Muscle of arm (tissue), 12 donors: Measurements from ENCODE around the gene MED8. TPM values are rescaled to one million over a fixed set of nuclear protein-coding genes. Genes with fewer than 3 reads are reported as not detected.

ENCODE experiments used
- DNase-seq: peaks from one replicate; pipeline ENCODE4 v3.0.0-alpha.2; 2013
- polyA plus RNA-seq, 12 donors: library from polyadenylated mRNA; unstranded; fragments of 120-200 nt; gene quantifications; one replicate each; pipeline ENCODE4 v1.2.1, GENCODE V29; 2013; ENCODE audit not compliant: insufficient read length in 12 of 12

The MED8 gene
- polyA plus RNA-seq, 12 donors, result 17.0 to 35.2 (median 27.0) TPM; not detected in 1

- DNase-seq, result no peak
Measured at GRCh38 chr1:43339584-43340232, 49.9 kb downstream of the MED8 start.

- no peak for DNase-seq
Measured at GRCh38 chr1:43338001-43338400, 51.6 kb downstream of the MED8 start.

GRCh38 chr1:43337588-43337987 lies 52.0 kb downstream of the MED8 start, which contains the start of gene MPL:
TSS of gene MPL (plus strand) at chr1:43337818. CDS start at chr1:43337849, 31 bp downstream.
- no peak for DNase-seq

- no peak for DNase-seq
Measured at GRCh38 chr1:43334453-43335205, 55.0 kb downstream of the MED8 start.

Other genes starting within 250 kb of the MED8 start
- gene EBNA1BP2, start 217.5 kb downstream of the MED8 start, polyA plus RNA-seq, result 10 to 100 TPM in 11 of 12 donors, not detected in 1; 29.3 to 49.3 (median 35.4) TPM
- 1 to 10 TPM in 1 of 12 donors, under 1 TPM in 8, not detected in 3; 0.12 to 1.5 (median 0.27) TPM for gene CFAP57, start 217.5 kb downstream of the MED8 start, polyA plus RNA-seq
- gene TMEM125, start 119.8 kb downstream of the MED8 start, polyA plus RNA-seq, result 1 to 10 TPM in 1 of 12 donors, under 1 TPM in 3, not detected in 8; 0.08 to 1.1 (median 0.64) TPM
- gene C1orf210, start 104.2 kb downstream of the MED8 start, polyA plus RNA-seq, result 10 to 100 TPM in 1 of 12 donors, 1 to 10 TPM in 1, under 1 TPM in 3, not detected in 7; 0.21 to 15.7 (median 0.53) TPM
- 10 to 100 TPM in 11 of 12 donors, not detected in 1; 37.4 to 53.1 (median 40.9) TPM for gene TIE1, start 88.8 kb downstream of the MED8 start, polyA plus RNA-seq
- gene MPL, start 52.0 kb downstream of the MED8 start, polyA plus RNA-seq, result under 1 TPM in 7 of 12 donors, not detected in 5; 0.14 to 0.91 (median 0.26) TPM
- gene CDC20, start 30.8 kb downstream of the MED8 start, polyA plus RNA-seq, result 10 to 100 TPM in 11 of 12 donors, not detected in 1; 10.4 to 28.5 (median 15.4) TPM
- gene ELOVL1, start 21.8 kb downstream of the MED8 start, polyA plus RNA-seq, result 10 to 100 TPM in 11 of 12 donors, not detected in 1; 27.1 to 53.8 (median 36.8) TPM
- gene SZT2, start 99 bp upstream of the MED8 start, polyA plus RNA-seq, result 10 to 100 TPM in 11 of 12 donors, not detected in 1; 11.1 to 28.1 (median 15.4) TPM
- 10 to 100 TPM in 11 of 12 donors, not detected in 1; 14.5 to 36.8 (median 20.7) TPM for gene HYI, start 64.1 kb upstream of the MED8 start, polyA plus RNA-seq
- 10 to 100 TPM in 11 of 12 donors, not detected in 1; 14.2 to 92.2 (median 19.1) TPM for gene PTPRF, start 141.1 kb upstream of the MED8 start, polyA plus RNA-seq